ENCODE measurements around the gene MRPL32. TPM values are rescaled to one million over a fixed set of nuclear protein-coding genes. Genes with fewer than 3 reads are reported as not detected.

The MRPL32 gene
- total and polyA plus RNA-seq, 2 of the 13 experiments (the other 11 are each of a cell fraction or from before 2014, with no cell fraction given) = 39.0 to 81.2 TPM

GRCh38 chr7:42964849-42965805 is 33.0 kb downstream of the MRPL32 start:
- intact Hi-C loops (cut with micrococcal nuclease; ENCODE audit: unreplicated experiment) = no loop called here
- Histone ChIP-seq H3K9ac (ENCODE audit: insufficient read depth, low read depth, low read length) (no peak overlapping the region), H2AFZ (ENCODE audit: low read length) (no peak overlapping the region), H3K4me1 (ENCODE audit: insufficient read depth, low read length) (no peaks in the 10 kb centered on the region), H3K4me3 (replicated peaks in 1 of 3; ENCODE audit: insufficient read depth in 1 of 3, low read depth in 2 of 3, low read length in 3 of 3) (no peak overlapping the region), H3K4me2 (ENCODE audit: low read depth, low read length) (no peak overlapping the region), H3K27me3 (ENCODE audit: control insufficient read depth in 1 of 2, insufficient read depth in 2 of 2, low read length in 2 of 2) (0 out of 5 replicates have a peak, but pooled peaks cover 0 to 1% of the 10 kb centered on the region in 2 experiments), H3K79me2 (ENCODE audit: insufficient read depth, low read length) (no peaks in the 10 kb centered on the region), H3K27ac (ENCODE audit: extremely low read length, insufficient read depth, low read length) (no peak overlapping the region), H3K36me3 (replicated peaks in 1 of 2; ENCODE audit: control insufficient read depth in 1 of 2, insufficient read depth in 2 of 2, low read length in 2 of 2) (no peaks in the 10 kb centered on the region), H4K20me1 (ENCODE audit: insufficient read depth, low read length) (no peaks in the 10 kb centered on the region), H3K9me3 (ENCODE audit: low read length) (no peaks in the 10 kb centered on the region)
- FAIRE-seq (no peak), ATAC-seq (no peak), DNase-seq (ENCODE audit: low spot score) (no peak)
- ChIA-PET POLR2A (no interaction called here), CTCF (ENCODE audit: low intra/inter-chr PET ratio, low total read pairs) (no interaction called here)
- WGBS (ENCODE audit: low lambda C conversion rate) = 16% methylated on average over 5 of the region's 6 CpGs
- no TSS peak for BruUV-seq (replicated peaks)
- in situ Hi-C loops (cut with HindIII; ENCODE audit: extremely low pct_ligation_motif_present, low pct_unique_long_range_greater_than_20kb) = no loop called here
- TF ChIP-seq ZNF460 (CRISPR knock-in tag; IDR thresholded peaks at IDR 0.05; ENCODE audit: borderline replicate concordance) (no peak), CEBPB (IDR thresholded peaks at IDR 0.05; ENCODE audit: borderline replicate concordance, low read depth, low read length) (0 out of 2 replicates have a peak, but pooled peaks have one; percentile 5)

DNA sequence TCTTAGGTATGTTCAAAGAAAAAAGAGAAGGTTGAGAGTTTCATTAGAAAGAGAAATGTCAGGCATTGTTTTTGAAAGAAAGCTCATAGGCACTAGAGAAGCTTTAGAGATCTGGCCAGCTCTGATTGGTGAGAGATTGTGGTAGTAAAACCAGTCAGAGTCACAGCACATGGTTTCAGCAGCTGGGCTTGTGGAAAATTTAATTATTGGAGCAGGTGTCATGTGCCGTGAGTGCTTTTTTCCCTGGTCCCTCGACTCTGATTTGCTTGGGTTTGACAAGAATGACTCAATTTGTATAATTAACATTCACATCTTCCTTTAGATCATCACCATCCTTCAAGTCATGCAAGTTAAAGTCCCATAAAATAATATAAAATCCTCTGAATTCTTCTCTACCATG is 35.2 kb downstream of the MRPL32 start:
- H3K9ac ChIP-seq (ENCODE audit: insufficient read depth, low read depth, low read length) = no peak overlapping the region
- intact Hi-C loops (cut with micrococcal nuclease; ENCODE audit: unreplicated experiment) = no loop called here
- H3K27me3 ChIP-seq (ENCODE audit: control insufficient read depth in 1 of 2, insufficient read depth in 2 of 2, low read length in 2 of 2) = no peaks in the 10 kb centered on the region
- ChIA-PET POLR2A (no interaction called here), CTCF (ENCODE audit: low intra/inter-chr PET ratio, low total read pairs) (no interaction called here)
- H3K4me3 ChIP-seq (replicated peaks in 1 of 3; ENCODE audit: insufficient read depth in 1 of 3, low read depth in 2 of 3, low read length in 3 of 3) = no peak overlapping the region
- no peak for DNase-seq (ENCODE audit: low spot score)
- BruUV-seq (replicated peaks) = no TSS peak
- no peak for FAIRE-seq
- 57% methylated on average over 2 of the region's 2 CpGs for WGBS (ENCODE audit: low lambda C conversion rate)
- no peak overlapping the region for H3K27ac ChIP-seq (ENCODE audit: extremely low read length, insufficient read depth, low read length)
- H3K4me2 ChIP-seq (ENCODE audit: low read depth, low read length) = no peak overlapping the region
- in situ Hi-C loops (cut with HindIII; ENCODE audit: extremely low pct_ligation_motif_present, low pct_unique_long_range_greater_than_20kb) = no loop called here
- H3K79me2 ChIP-seq (ENCODE audit: insufficient read depth, low read length) = no peaks in the 10 kb centered on the region
- no peaks in the 10 kb centered on the region for H3K9me3 ChIP-seq (ENCODE audit: low read length)
- no peaks in the 10 kb centered on the region for H4K20me1 ChIP-seq (ENCODE audit: insufficient read depth, low read length)
- H3K36me3 ChIP-seq (replicated peaks in 1 of 2; ENCODE audit: control insufficient read depth in 1 of 2, insufficient read depth in 2 of 2, low read length in 2 of 2) = no peaks in the 10 kb centered on the region
- no peaks in the 10 kb centered on the region for H3K4me1 ChIP-seq (ENCODE audit: insufficient read depth, low read length)
- ATAC-seq = no peak
- no peak overlapping the region for H2AFZ ChIP-seq (ENCODE audit: low read length)
- no peak for TF ChIP-seq HNRNPUL1 (IDR thresholded peaks at IDR 0.05; ENCODE audit: low read depth, low read length)
- TF ChIP-seq HDAC6 (IDR thresholded peaks at IDR 0.05; ENCODE audit: low read depth, low read length) = no peak
- no peak for TF ChIP-seq HNRNPH1 (optimal IDR thresholded peaks at IDR 0.05; ENCODE audit: low read depth, low read length)
- no peak for TF ChIP-seq BRCA1 (CRISPR knock-in tag; IDR thresholded peaks at IDR 0.05)
- no peak for TF ChIP-seq SIX1 (CRISPR knock-in tag; IDR thresholded peaks at IDR 0.05; ENCODE audit: borderline replicate concordance)
- TF ChIP-seq CENPT (CRISPR knock-in tag; IDR thresholded peaks at IDR 0.05; ENCODE audit: low read depth) = no peak
- no peak for TF ChIP-seq NCOA2 (CRISPR knock-in tag; IDR thresholded peaks at IDR 0.05)
- no peak for TF ChIP-seq RELA (CRISPR knock-in tag; IDR thresholded peaks at IDR 0.05)
- TF ChIP-seq, protein P1, sequence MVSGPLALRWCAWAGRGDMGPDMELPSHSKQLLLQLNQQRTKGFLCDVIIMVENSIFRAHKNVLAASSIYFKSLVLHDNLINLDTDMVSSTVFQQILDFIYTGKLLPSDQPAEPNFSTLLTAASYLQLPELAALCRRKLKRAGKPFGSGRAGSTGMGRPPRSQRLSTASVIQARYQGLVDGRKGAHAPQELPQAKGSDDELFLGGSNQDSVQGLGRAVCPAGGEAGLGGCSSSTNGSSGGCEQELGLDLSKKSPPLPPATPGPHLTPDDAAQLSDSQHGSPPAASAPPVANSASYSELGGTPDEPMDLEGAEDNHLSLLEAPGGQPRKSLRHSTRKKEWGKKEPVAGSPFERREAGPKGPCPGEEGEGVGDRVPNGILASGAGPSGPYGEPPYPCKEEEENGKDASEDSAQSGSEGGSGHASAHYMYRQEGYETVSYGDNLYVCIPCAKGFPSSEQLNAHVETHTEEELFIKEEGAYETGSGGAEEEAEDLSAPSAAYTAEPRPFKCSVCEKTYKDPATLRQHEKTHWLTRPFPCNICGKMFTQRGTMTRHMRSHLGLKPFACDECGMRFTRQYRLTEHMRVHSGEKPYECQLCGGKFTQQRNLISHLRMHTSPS (CRISPR knock-in tag; IDR thresholded peaks at IDR 0.05; ENCODE audit: low read depth) = no peak
- no peak for TF ChIP-seq MIXL1 (CRISPR knock-in tag; IDR thresholded peaks at IDR 0.05)
- TF ChIP-seq SOX5 (CRISPR knock-in tag; IDR thresholded peaks at IDR 0.05; ENCODE audit: borderline replicate concordance) = no peak
- no peak for TF ChIP-seq ARID3A (IDR thresholded peaks at IDR 0.05; ENCODE audit: low read depth, low read length)
- no peak for TF ChIP-seq MZF1 (CRISPR knock-in tag; IDR thresholded peaks at IDR 0.05; ENCODE audit: borderline replicate concordance)
- TF ChIP-seq PHF21A (CRISPR knock-in tag; IDR thresholded peaks at IDR 0.05) = no peak
